DOHH2 (cell line): ENCODE measurements around the gene NKAIN2.

Experiments used
- EZH2phosphoT487 ChIP-seq: fragments of 200-600 bp; sonication (generic); IDR thresholded peaks from 2 replicates; pipeline ENCODE4 v1.6.1; 2017; ENCODE audit warnings: borderline replicate concordance, mild to moderate bottlenecking, antibody characterized with exemption, low read length, moderate library complexity, mixed read lengths
- TF ChIP-seq, protein P1 (sequence below): fragments of 200-600 bp; sonication (generic); IDR thresholded peaks from one replicate; pipeline ENCODE4 v1.5.1; 2014; ENCODE audit warnings: antibody characterized with exemption, mild to moderate bottlenecking, low read depth, low read length; ENCODE audit not compliant: poor library complexity, severe bottlenecking

DNA sequence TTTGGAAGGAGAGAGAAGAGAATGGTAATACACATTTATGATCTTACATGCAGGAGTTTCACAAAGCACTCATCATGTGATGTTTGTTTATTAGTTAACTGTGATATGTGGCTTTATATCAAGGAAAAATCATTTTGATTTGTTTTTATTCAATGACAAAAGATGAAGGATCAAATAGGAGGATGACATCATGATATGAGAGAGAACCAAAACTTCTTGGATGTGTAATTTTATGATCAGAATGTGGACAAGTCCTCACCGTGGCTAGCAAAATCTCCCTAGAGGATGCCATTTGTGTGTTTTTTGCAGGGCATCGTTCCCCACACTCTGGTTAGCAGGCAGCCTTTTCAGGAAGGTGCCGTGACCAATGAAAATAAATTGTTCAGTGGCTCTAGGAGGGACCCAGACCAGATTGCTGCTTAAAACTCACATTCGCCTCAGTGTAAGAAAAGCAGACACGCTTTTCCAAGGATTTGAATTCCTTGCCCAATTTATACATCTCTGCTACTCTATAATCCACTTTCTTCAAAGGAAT, 552.7 kb downstream of the NKAIN2 start:
- TF ChIP-seq, protein P1, sequence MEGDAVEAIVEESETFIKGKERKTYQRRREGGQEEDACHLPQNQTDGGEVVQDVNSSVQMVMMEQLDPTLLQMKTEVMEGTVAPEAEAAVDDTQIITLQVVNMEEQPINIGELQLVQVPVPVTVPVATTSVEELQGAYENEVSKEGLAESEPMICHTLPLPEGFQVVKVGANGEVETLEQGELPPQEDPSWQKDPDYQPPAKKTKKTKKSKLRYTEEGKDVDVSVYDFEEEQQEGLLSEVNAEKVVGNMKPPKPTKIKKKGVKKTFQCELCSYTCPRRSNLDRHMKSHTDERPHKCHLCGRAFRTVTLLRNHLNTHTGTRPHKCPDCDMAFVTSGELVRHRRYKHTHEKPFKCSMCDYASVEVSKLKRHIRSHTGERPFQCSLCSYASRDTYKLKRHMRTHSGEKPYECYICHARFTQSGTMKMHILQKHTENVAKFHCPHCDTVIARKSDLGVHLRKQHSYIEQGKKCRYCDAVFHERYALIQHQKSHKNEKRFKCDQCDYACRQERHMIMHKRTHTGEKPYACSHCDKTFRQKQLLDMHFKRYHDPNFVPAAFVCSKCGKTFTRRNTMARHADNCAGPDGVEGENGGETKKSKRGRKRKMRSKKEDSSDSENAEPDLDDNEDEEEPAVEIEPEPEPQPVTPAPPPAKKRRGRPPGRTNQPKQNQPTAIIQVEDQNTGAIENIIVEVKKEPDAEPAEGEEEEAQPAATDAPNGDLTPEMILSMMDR, result no peak
- TF ChIP-seq EZH2phosphoT487, result no peak
